Glutamatergic neuron (in vitro differentiated cells): ENCODE measurements around the gene CDH23. TPM values are rescaled to one million over a fixed set of nuclear protein-coding genes. Genes with fewer than 3 reads are reported as not detected.

Source experiments
- DNase-seq: peaks from one replicate; pipeline ENCODE4 v3.0.0; 2022
- H3K27ac Mint-ChIP-seq: one replicate; pipeline ENCODE4 v1.8.0; 2020; ENCODE audit warnings: mild to moderate bottlenecking, mixed read lengths, inconsistent platforms; ENCODE audit not compliant: unreplicated experiment
- H3K27me3 Mint-ChIP-seq: one replicate; pipeline ENCODE4 v1.8.0; 2020; ENCODE audit warnings: mild to moderate bottlenecking, moderate library complexity, mixed read lengths, inconsistent platforms; ENCODE audit not compliant: unreplicated experiment
- H3K36me3 Mint-ChIP-seq: one replicate; pipeline ENCODE4 v1.8.0; 2020; ENCODE audit warnings: mild to moderate bottlenecking, mixed read lengths, inconsistent platforms; ENCODE audit not compliant: unreplicated experiment
- H3K4me1 Mint-ChIP-seq: one replicate; pipeline ENCODE4 v1.8.0; 2020; ENCODE audit warnings: mild to moderate bottlenecking, low read depth, mixed read lengths, inconsistent platforms; ENCODE audit not compliant: unreplicated experiment
- H3K4me3 Mint-ChIP-seq: one replicate; pipeline ENCODE4 v1.8.0; 2020; ENCODE audit warnings: mild to moderate bottlenecking, mixed read lengths, inconsistent platforms; ENCODE audit not compliant: unreplicated experiment
- H3K9me3 Mint-ChIP-seq: one replicate; pipeline ENCODE4 v1.8.0; 2020; ENCODE audit warnings: mild to moderate bottlenecking, moderate library complexity, mixed read lengths, inconsistent platforms; ENCODE audit not compliant: unreplicated experiment
- CTCF ChIP-seq: fragments of 200-600 bp; sonication (generic); IDR thresholded peaks from one replicate; pipeline ENCODE4 v1.5.0; 2021; ENCODE audit not compliant: partially characterized antibody, unreplicated experiment
- total RNA-seq: library from RNA; stranded (reverse); fragmentation: NEBNext Ultra II Directional; extraction: Animal tissue kit (Norgen Biotek cat#: 25700); gene quantifications from one replicate; pipeline ENCODE4 v1.2.1, GENCODE V29; 2021; ENCODE audit not compliant: unreplicated experiment

The CDH23 gene
- total RNA-seq, 1 donor from 2014 or later: 2.0 TPM

- Mint-ChIP-seq H3K36me3 (no peaks in the 10 kb centered on the region), H3K4me1 (peaks cover 20% of the 10 kb centered on the region), H3K4me3 (no peak overlapping the region), H3K27me3 (no peaks in the 10 kb centered on the region), H3K27ac (peak overlapping the region; percentile 18), H3K9me3 (peaks cover 1% of the 10 kb centered on the region)
- DNase-seq: no peak
- TF ChIP-seq CTCF: no peak
Measured at GRCh38 chr10:71435571-71436267, 39.0 kb downstream of the CDH23 start.

- Mint-ChIP-seq H3K27ac (peak overlapping the region; percentile 11), H3K4me1 (peaks cover 20% of the 10 kb centered on the region), H3K4me3 (no peak overlapping the region), H3K9me3 (peaks cover 1% of the 10 kb centered on the region), H3K36me3 (no peaks in the 10 kb centered on the region), H3K27me3 (no peaks in the 10 kb centered on the region)
- no peak for TF ChIP-seq CTCF
- DNase-seq: no peak
Measured at GRCh38 chr10:71436268-71437125, 39.8 kb downstream of the CDH23 start.

GRCh38 chr10:71437537-71438092 is 40.9 kb downstream of the CDH23 start:
- H3K9me3 Mint-ChIP-seq: peaks cover 1% of the 10 kb centered on the region
- H3K4me3 Mint-ChIP-seq: no peak overlapping the region
- H3K27ac Mint-ChIP-seq: no peak overlapping the region
- no peak for TF ChIP-seq CTCF
- H3K36me3 Mint-ChIP-seq: no peaks in the 10 kb centered on the region
- peaks cover 2% of the 10 kb centered on the region for H3K27me3 Mint-ChIP-seq
- DNase-seq: no peak
- H3K4me1 Mint-ChIP-seq: peaks cover 27% of the 10 kb centered on the region

GRCh38 chr10:71438761-71439160 is 42.0 kb downstream of the CDH23 start:
- TF ChIP-seq CTCF: no peak
- peaks cover 2% of the 10 kb centered on the region for H3K27me3 Mint-ChIP-seq
- H3K9me3 Mint-ChIP-seq: no peaks in the 10 kb centered on the region
- no peaks in the 10 kb centered on the region for H3K36me3 Mint-ChIP-seq
- H3K4me3 Mint-ChIP-seq: no peak overlapping the region
- no peak overlapping the region for H3K27ac Mint-ChIP-seq
- DNase-seq: no peak
- peaks cover 30% of the 10 kb centered on the region for H3K4me1 Mint-ChIP-seq
